Motor neuron (in vitro differentiated cells): ENCODE results near the gene BLTP3B. TPM values are rescaled to one million over a fixed set of nuclear protein-coding genes. Genes with fewer than 3 reads are reported as not detected.
"Not testable (repeated sequence)": the region's sequence is repeated elsewhere in the genome, so short reads cannot be mapped to it uniquely, and the experiment has no call there.

Source experiments
- ATAC-seq, 8 experiments: fragments of 200-7000 bp; cut with Tn5 transposase; replicated peaks in 6 of 8; 2 replicates each; pipeline ENCODE4 v1.8.0; 2021; ENCODE audit warnings: mild to moderate bottlenecking in 8 of 8, moderate library complexity in 8 of 8
- H3K27ac ChIP-seq, 2 donors: fragments of 250-450 bp; sonication (Bioruptor Pico); 2 replicates each; pipeline ENCODE4 v1.9.0; 2021; ENCODE audit warnings: antibody characterized with exemption in 2 of 2, mild to moderate bottlenecking in 2 of 2, moderate library complexity in 1 of 2
- H3K4me1 ChIP-seq, 2 donors: fragments of 250-450 bp; sonication (Bioruptor Pico); replicated peaks in 1 of 2; 2 replicates each; pipeline ENCODE4 v1.6.1; 2021; ENCODE audit warnings: antibody characterized with exemption in 2 of 2, mild to moderate bottlenecking in 2 of 2, moderate library complexity in 1 of 2
- H3K4me3 ChIP-seq, 5 donors: fragments of 250-450 bp; sonication (Bioruptor Pico); 2 replicates each; pipeline ENCODE4 v1.9.0; 2021; ENCODE audit warnings: antibody characterized with exemption in 5 of 5, mild to moderate bottlenecking in 5 of 5, moderate library complexity in 4 of 5
- WGBS, 10 experiments: fragments of 450-650 bp; shearing (Covaris generic); methylation state at CpG; one replicate each; pipeline ENCODE4 v1.0.0; 2022; 5-methylcytosine and 5-hydroxymethylcytosine counted together
- in situ Hi-C, 9 experiments: fragments of 400-800 bp; cut with MboI; loops; one replicate each; pipeline ENCODE4 v1.15.0; 2021; ENCODE audit warnings: low sequenced_read_pairs in 9 of 9, low pct_unique_long_range_greater_than_20kb in 2 of 9; ENCODE audit not compliant: unreplicated experiment in 9 of 9
- total RNA-seq, 8 experiments: library from RNA; unstranded; fragments of 300-600 nt; gene quantifications; 2 replicates each; pipeline versions ENCODE4 v1.2.3 to v1.2.4, GENCODE V29; 2022

BLTP3B gene
- total RNA-seq, 8 experiments from 2014 or later: 19.4 to 39.5 (median 20.9) TPM

GRCh38 chr12:100176493-100176892 is 33.8 kb upstream of the BLTP3B start:
- in situ Hi-C loops: loop anchor here in 2 of 9 experiments (25.0 kb wide), 1 partner anchor 364 kb away; no protein-coding TSS in a partner anchor
- not testable (repeated sequence) for ATAC-seq, H3K27ac ChIP-seq, H3K4me1 ChIP-seq, H3K4me3 ChIP-seq
- WGBS, 10 experiments: 74 to 100% (median 90%) methylated on average over 1 to 8 of the region's 8 CpGs

- peak in 2 of 8 experiments; percentile 83 to 92 for ATAC-seq
- Histone ChIP-seq H3K27ac (no peak overlapping the region), H3K4me3 (no peak overlapping the region), H3K4me1 (no peaks in the 10 kb centered on the region)
- in situ Hi-C loops: no loop called here
Observed at GRCh38 chr12:100174495-100174894, 31.8 kb upstream of the BLTP3B start.

DNA sequence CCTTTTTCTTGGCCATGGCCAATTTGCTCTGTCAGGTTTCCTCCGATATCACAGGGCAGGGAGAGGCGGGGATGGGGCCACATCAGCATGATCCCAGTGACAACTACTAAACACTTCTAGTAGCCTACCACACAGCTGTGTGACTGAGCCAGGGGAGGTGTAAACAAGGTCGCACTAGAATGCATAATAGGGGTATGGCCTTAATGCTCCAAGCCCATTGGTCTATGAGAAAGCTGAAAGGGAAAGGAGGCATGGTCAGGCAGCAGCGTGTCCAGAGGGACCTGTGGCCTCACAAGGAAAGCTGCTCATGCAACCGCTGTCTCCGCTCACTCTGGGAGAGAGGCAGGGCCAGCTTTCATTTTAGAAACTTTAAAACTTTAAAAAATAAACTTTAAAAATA is 30.4 kb upstream of the BLTP3B start:
- no peak for ATAC-seq
- Histone ChIP-seq H3K4me3 (no peak overlapping the region), H3K27ac (no peak overlapping the region), H3K4me1 (no peaks in the 10 kb centered on the region)
- 60 to 100% (median 67%) methylated on average over 1 to 3 of the region's 6 CpGs; no CpG with 5 or more reads in 7 of the 10 experiments for WGBS, 10 experiments
- in situ Hi-C loops: no loop called here

DNA sequence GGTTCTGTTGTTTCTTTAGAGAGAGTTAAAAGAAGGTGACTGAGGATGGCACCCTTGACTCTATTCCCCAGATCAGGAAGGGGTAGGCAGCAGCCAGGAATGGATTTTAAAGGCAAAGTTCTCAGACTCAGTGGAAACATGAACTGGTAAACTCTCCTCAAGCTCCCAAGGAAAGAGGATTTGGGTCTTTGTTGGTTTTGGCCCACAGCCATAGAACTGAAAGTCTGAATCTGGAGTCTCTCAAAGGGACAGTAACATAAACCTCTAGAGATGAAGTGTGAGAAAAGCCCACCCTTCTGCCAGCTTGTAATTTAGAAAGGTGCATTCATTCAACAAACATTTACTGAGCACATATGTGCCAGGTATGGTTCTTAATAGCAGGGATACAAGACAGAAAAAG is 28.6 kb upstream of the BLTP3B start:
- Histone ChIP-seq H3K27ac (no peak overlapping the region), H3K4me3 (no peak overlapping the region), H3K4me1 (no peaks in the 10 kb centered on the region)
- in situ Hi-C loops: no loop called here
- no peak for ATAC-seq

DNA sequence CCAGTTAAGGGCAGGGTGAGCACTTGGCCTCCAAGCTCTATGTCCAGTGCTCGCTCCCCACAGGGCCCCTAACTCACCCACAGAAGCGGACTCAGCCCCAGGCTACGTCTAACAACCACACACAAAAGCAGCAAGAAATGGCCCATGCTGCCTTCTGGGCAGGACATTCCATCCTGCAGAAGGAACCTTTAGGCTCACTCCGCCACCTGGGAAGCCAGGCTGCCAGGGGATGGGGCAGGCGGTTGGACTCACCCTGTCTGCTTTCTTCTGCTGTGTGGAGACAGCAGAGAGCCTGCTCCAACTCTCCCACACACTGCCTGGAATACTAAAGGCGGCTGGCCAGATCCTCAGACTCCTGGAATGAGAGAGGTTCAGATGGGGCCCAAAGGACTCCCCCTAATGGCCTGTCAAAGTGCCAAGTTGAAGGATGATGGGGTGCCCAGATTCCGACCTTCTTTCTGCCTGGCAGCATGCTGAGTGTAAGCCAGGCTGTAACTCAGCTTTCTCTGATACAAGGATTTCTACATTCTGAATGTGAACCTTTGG is 27.7 kb upstream of the BLTP3B start:
- Histone ChIP-seq H3K4me1 (no peaks in the 10 kb centered on the region), H3K4me3 (no peak overlapping the region), H3K27ac (no peak overlapping the region)
- in situ Hi-C loops: no loop called here
- peak in 1 of 8 experiments; percentile 15 for ATAC-seq
- WGBS, 10 experiments: 67 to 100% (median 82%) methylated on average over 1 to 3 of the region's 7 CpGs; no CpG with 5 or more reads in 6 of the 10 experiments

GRCh38 chr12:100169345-100169744 is 26.7 kb upstream of the BLTP3B start:
- ATAC-seq: no peak
- no peak overlapping the region for H3K27ac ChIP-seq
- H3K4me1 ChIP-seq: peaks cover 2 to 6% of the 10 kb centered on the region in 2 donors
- H3K4me3 ChIP-seq: no peak overlapping the region
- in situ Hi-C loops: no loop called here
- whole genome bisulfite sequencing, 10 experiments: 75 to 100% (median 90%) methylated on average over 1 to 9 of the region's 9 CpGs; no CpG with 5 or more reads in 1 of the 10 experiments

DNA sequence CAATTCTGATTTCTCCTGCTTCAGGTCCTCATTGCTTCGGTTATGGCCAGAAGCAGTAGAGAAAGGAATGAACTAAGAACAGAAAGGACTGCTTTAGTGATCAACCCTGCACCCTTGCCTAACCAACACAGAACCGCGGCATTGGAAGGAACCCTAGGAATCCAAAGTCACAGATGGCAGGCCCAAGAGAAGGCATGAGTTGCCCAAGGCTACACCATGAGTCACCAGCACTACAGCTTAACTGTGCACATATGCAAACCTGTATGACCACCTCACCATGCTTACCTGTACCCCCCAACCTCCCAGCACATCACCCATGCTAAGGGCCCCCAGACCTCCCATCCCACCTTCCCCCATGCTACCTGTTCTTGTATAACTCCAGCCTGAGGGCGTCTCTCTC is 25.9 kb upstream of the BLTP3B start:
- ATAC-seq: no peak
- Histone ChIP-seq H3K27ac (no peak overlapping the region), H3K4me3 (no peak overlapping the region), H3K4me1 (peaks cover 6 to 10% of the 10 kb centered on the region in 2 donors)
- 67 to 100% (median 93%) methylated on average over 1 to 3 of the region's 4 CpGs; no CpG with 5 or more reads in 5 of the 10 experiments for WGBS, 10 experiments
- in situ Hi-C loops: no loop called here

DNA sequence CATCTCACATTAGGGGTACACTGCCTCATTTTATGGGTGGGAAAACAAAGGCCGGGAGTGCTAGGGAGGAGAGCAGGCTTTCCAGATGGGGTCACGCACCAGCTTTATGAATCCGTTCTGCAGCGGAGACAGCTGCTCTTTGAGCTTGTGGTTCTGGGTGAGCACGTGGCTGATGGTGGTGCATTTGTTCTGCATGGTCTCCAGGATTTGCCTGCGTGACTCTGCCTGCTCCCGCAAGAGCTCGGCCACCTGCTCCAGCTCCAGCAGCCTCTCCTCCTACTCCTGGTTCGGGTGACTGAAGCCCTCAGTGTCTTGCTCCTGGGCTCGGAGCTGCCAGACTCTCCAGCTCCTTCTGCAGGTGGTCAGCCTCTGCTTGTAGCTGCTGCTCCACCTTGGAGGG is 23.6 kb upstream of the BLTP3B start:
- no peak for ATAC-seq
- no peak overlapping the region for H3K4me3 ChIP-seq
- WGBS, 10 experiments: 92 to 100% methylated on average over 3 to 6 of the region's 10 CpGs; no CpG with 5 or more reads in 8 of the 10 experiments
- peaks cover 10 to 14% of the 10 kb centered on the region in 2 donors for H3K4me1 ChIP-seq
- no peak overlapping the region for H3K27ac ChIP-seq
- in situ Hi-C loops: no loop called here

- 13 to 100% (median 83%) methylated on average over 1 to 3 of the region's 3 CpGs; no CpG with 5 or more reads in 2 of the 10 experiments for WGBS, 10 experiments
- H3K27ac ChIP-seq: no peak overlapping the region
- no peak for ATAC-seq
- in situ Hi-C loops: no loop called here
- peaks cover 10 to 14% of the 10 kb centered on the region in 2 donors for H3K4me1 ChIP-seq
- no peak overlapping the region for H3K4me3 ChIP-seq
Observed at GRCh38 chr12:100165356-100165755, 22.7 kb upstream of the BLTP3B start.

DNA sequence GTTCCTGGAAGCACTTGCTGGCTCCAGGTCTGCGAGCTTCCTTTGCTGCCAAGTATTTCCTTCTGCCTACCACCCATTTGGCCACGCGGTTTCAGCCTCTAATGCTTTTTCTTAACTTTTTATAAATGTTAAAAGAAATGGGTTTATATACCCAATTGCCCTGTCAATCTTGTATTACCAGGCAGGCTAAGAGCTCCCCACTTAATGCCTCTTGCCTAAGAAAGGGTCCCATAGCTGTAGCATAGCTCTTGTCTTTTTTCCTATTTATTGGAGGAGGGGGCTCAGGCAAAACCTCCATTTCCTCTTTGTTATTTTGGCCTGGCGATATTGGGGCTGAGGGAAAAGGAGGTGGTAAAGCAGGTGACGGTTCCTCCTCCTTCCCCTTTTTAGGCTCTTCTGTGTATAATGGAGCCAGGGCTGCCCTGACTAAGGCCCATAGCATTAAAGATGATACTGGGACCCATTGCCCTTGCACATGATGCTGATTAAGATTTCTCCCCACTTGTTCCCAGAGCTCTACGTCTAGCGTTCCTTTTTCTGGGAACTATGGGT is 21.6 kb upstream of the BLTP3B start:
- H3K27ac ChIP-seq: no peak overlapping the region
- peak in 5 of 8 experiments; percentile 20 to 33 (median 21) for ATAC-seq
- 0 to 100% (median 48%) methylated on average over 2 to 5 of the region's 7 CpGs; no CpG with 5 or more reads in 2 of the 10 experiments for WGBS, 10 experiments
- H3K4me1 ChIP-seq: peaks cover 10 to 14% of the 10 kb centered on the region in 2 donors
- peak overlapping the region; percentile 8 to 28 (median 17) for H3K4me3 ChIP-seq
- in situ Hi-C loops: no loop called here

GRCh38 chr12:100163416-100164152 is 20.9 kb upstream of the BLTP3B start:
- peak overlapping the region; percentile 8 to 28 (median 17) for H3K4me3 ChIP-seq
- ATAC-seq: peak; percentile 100
- WGBS, 10 experiments: 0 to 20% (median 0%) methylated on average over 1 to 8 of the region's 16 CpGs; no CpG with 5 or more reads in 1 of the 10 experiments
- peaks cover 10 to 14% of the 10 kb centered on the region in 2 donors for H3K4me1 ChIP-seq
- in situ Hi-C loops: no loop called here
- peak overlapping the region in 1 of 2 donors; percentile 36 for H3K27ac ChIP-seq

- in situ Hi-C loops: no loop called here
- 60 to 100% (median 88%) methylated on average over 1 to 8 of the region's 9 CpGs for WGBS, 10 experiments
- ATAC-seq: no peak
- H3K4me1 ChIP-seq: peaks cover 6 to 14% of the 10 kb centered on the region in 2 donors
- no peak overlapping the region for H3K27ac ChIP-seq
- H3K4me3 ChIP-seq: no peak overlapping the region
Observed at GRCh38 chr12:100159391-100160104, 16.9 kb upstream of the BLTP3B start.

DNA sequence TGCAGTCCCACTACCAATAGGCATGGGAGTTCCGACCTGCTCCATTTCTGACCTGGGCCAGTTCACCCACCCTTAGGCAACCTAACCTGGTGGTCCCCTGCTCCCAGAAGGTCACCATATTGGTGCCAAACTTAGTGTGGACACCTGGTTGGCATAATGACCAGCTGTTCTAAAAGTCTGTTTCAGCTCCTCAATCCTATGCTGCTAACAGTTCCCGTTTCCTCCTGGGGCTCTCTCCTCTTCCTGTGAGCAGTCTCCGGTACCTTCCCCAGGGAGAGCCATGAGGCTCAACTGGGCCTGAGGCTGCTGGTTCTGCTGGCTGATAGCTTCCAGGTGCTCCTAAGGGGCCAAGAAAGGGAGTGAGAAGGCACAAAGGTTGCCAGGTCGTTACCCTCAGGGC is 15.9 kb upstream of the BLTP3B start:
- 50 to 100% (median 100%) methylated on average over 1 to 2 of the region's 4 CpGs; no CpG with 5 or more reads in 4 of the 10 experiments for WGBS, 10 experiments
- Histone ChIP-seq H3K27ac (no peak overlapping the region), H3K4me1 (peaks cover 0 to 8% of the 10 kb centered on the region in 2 donors), H3K4me3 (no peak overlapping the region)
- no peak for ATAC-seq
- in situ Hi-C loops: no loop called here
